Uterus (tissue), 4 donors: Measurements from ENCODE around the gene LRRC8A. TPM values are rescaled to one million over a fixed set of nuclear protein-coding genes. Genes with fewer than 3 reads are reported as not detected.
A peak's percentile ranks its signal among the peaks of the same experiment; 100 is the strongest.

Experiments used
- DNase-seq, 2 donors: peaks; one replicate each; pipeline ENCODE4 v3.0.0-alpha.2; 2019 to 2020
- H3K27ac ChIP-seq, 2 donors: fragments of 200-600 bp; sonication (generic); 1 replicate in 1 of 2; 2 replicates in 1 of 2; pipeline ENCODE4 v1.5.1; 2016 to 2018
- H3K27me3 ChIP-seq, 2 donors: fragments of 200-600 bp; sonication (generic); one replicate each; pipeline ENCODE4 v1.5.1; 2018 to 2019; ENCODE audit warnings: control low read depth in 1 of 2
- H3K36me3 ChIP-seq, 2 donors: fragments of 200-600 bp; sonication (generic); one replicate each; pipeline ENCODE4 v1.5.1; 2019; ENCODE audit warnings: control low read depth in 1 of 2
- H3K4me1 ChIP-seq, 2 donors: fragments of 200-600 bp; sonication (generic); one replicate each; pipeline ENCODE4 v1.5.1; 2018 to 2019; ENCODE audit warnings: control low read depth in 1 of 2
- H3K4me3 ChIP-seq, 2 donors: fragments of 200-600 bp; sonication (generic); 1 replicate in 1 of 2; 2 replicates in 1 of 2; pipeline ENCODE4 v1.5.1; 2018 to 2019; ENCODE audit warnings: mild to moderate bottlenecking in 1 of 2
- H3K9me3 ChIP-seq, 2 donors: fragments of 200-600 bp; sonication (generic); one replicate each; pipeline ENCODE4 v1.5.1; 2019; ENCODE audit warnings: control low read depth in 1 of 2
- POLR2A ChIP-seq, 2 donors: fragments of 450-650 bp; IDR thresholded peaks; one replicate each; pipeline ENCODE4 v1.6.1; 2016; ENCODE audit warnings: antibody characterized with exemption in 2 of 2, mild to moderate bottlenecking in 1 of 2, moderate library complexity in 1 of 2
- intact Hi-C: fragments of 100-400 bp; cut with DNase I; formaldehyde crosslinking; loops from one replicate; pipeline ENCODE4 v1.15.1; 2023; ENCODE audit warnings: low total_unique reads
- total RNA-seq, 4 donors: library from RNA; depleted of rRNA in 3 of 4; stranded (reverse); fragments of >200 nt in 3 of 4; gene quantifications; one replicate each; pipeline versions ENCODE4 v1.1.0 to v1.2.4, GENCODE V29; 2014 to 2023
- TF ChIP-seq, protein P1 (sequence below), 4 experiments: fragments of 200-600 bp in 2 of 4; fragments of 450-650 bp in 2 of 4; sonication (generic) in 2 of 4; IDR thresholded peaks; one replicate each; pipeline ENCODE4 v1.5.1; 2016 to 2019; ENCODE audit warnings: antibody characterized with exemption in 4 of 4, mild to moderate bottlenecking in 2 of 4, moderate library complexity in 1 of 4
- donor health status: DM: yes; HTN: yes; CAD: no.

Gene LRRC8A
- total RNA-seq, 4 donors from 2014 or later: 23.5 to 58.7 (median 30.8) TPM

DNA sequence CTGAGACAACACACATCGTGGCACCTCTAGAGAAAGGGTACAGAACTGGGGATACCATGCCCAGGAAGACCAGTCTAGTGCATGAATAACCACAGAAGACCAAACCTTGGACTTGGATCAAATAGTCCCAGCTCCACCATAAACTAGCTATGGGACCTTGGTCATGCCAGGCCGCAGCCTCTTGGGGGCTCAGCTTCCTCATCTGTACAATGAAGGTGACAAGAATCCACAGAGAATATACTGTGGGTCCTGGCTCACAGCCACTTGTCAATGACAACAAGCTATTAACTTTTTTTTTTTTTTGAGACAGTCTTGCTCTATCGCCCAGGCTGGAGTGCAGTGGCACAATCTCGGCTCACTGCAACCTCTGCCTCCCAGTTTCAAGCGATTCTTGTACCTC lies 4.1 kb upstream of the LRRC8A start:
- intact Hi-C loops: no loop called here
- Histone ChIP-seq H3K27me3 (no peaks in the 10 kb centered on the region), H3K9me3 (no peaks in the 10 kb centered on the region), H3K27ac (no peak overlapping the region), H3K4me3 (no peak overlapping the region), H3K4me1 (peaks cover 0 to 4% of the 10 kb centered on the region in 2 donors), H3K36me3 (no peaks in the 10 kb centered on the region)
- TF ChIP-seq, protein P1, sequence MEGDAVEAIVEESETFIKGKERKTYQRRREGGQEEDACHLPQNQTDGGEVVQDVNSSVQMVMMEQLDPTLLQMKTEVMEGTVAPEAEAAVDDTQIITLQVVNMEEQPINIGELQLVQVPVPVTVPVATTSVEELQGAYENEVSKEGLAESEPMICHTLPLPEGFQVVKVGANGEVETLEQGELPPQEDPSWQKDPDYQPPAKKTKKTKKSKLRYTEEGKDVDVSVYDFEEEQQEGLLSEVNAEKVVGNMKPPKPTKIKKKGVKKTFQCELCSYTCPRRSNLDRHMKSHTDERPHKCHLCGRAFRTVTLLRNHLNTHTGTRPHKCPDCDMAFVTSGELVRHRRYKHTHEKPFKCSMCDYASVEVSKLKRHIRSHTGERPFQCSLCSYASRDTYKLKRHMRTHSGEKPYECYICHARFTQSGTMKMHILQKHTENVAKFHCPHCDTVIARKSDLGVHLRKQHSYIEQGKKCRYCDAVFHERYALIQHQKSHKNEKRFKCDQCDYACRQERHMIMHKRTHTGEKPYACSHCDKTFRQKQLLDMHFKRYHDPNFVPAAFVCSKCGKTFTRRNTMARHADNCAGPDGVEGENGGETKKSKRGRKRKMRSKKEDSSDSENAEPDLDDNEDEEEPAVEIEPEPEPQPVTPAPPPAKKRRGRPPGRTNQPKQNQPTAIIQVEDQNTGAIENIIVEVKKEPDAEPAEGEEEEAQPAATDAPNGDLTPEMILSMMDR (IDR thresholded peaks at IDR 0.05): no peak
- no peak for TF ChIP-seq POLR2A (IDR thresholded peaks at IDR 0.05)
- no peak for DNase-seq

DNA sequence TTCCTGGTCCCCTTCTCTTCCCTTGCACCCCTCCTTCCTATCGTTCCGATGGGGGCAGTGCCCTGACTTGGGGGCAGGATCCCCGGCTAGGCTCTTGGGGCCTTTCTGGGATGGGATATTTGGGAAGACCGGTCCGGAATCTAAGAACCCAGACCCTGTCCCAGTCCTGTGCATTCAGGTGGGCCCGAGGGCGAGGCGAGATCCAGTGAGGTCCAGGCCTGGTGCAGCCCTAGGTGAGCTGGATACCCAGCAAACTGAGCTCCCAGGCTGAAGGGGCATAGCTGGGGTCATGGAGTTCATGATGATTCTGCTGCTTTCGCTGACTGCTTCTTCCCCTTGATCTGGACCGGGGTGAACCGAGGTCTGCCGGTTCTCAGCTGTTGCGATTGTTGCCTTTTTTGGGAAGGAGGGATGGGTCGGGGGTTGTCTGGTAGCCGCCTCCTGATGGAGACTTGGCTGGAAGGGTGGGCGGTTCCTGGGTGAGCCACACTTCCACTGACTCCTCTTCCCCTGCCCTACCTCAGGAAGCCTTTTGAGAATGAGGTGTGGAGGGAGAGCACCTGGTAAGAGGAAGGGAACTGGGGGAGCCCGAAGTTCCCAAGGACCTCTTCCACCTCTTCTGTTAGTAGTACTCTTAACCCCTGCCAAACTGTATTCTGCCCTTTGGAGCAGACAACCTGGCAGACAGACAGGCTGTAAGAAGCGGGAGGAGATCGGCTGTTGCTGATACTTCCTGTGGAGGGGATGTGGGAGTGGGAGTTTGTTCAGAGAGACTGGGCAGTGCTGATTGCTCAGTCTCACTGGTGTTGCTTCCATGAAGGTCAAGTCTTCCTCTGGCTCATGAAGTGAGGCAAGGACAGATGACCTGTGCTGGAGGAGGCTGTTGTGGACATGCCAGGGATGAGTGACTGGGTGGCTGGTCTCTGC lies 1.0 kb downstream of the LRRC8A start:
- DNase-seq: peak in 1 of 2 donors; percentile 39
- H3K27ac ChIP-seq: peak overlapping the region; percentile 96 to 98
- TF ChIP-seq POLR2A (IDR thresholded peaks at IDR 0.05): no peak
- TF ChIP-seq, protein P1 (IDR thresholded peaks at IDR 0.05): no peak
- no peaks in the 10 kb centered on the region for H3K27me3 ChIP-seq
- H3K36me3 ChIP-seq: no peaks in the 10 kb centered on the region
- no peaks in the 10 kb centered on the region for H3K9me3 ChIP-seq
- peak overlapping the region; percentile 73 to 83 for H3K4me3 ChIP-seq
- intact Hi-C loops: loop anchor here (5.0 kb wide), 1 partner anchor 39 kb away; the partner anchor contains the start of gene PHYHD1
- peaks cover 4 to 29% of the 10 kb centered on the region in 2 donors for H3K4me1 ChIP-seq

DNA sequence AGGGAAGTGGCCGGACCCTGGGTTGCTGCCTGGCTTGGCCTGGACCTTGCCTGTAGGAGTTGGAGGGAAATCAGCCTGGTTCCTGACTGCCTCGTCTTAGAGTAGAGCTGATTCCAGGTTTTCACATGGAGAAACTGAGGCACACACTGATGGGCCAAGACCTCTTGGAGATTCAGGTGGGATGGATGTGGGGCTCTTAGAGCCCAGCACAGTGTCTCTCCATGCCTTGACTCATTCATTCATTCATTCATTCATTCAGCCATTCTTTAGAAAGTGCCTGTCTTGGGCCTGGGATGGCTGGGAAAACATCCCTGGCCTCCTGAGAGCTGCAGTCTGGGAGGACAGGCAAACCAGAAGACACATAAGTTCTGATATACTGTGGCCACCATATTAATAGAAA lies 2.2 kb downstream of the LRRC8A start:
- no peak for TF ChIP-seq POLR2A (IDR thresholded peaks at IDR 0.05)
- TF ChIP-seq, protein P1 (IDR thresholded peaks at IDR 0.05): no peak
- Histone ChIP-seq H3K36me3 (no peaks in the 10 kb centered on the region), H3K27me3 (no peaks in the 10 kb centered on the region), H3K27ac (peak overlapping the region; percentile 96 to 98), H3K4me3 (no peak overlapping the region), H3K9me3 (no peaks in the 10 kb centered on the region), H3K4me1 (peaks cover 4 to 35% of the 10 kb centered on the region in 2 donors)
- intact Hi-C loops: loop anchor here (5.0 kb wide), 1 partner anchor 38 kb away; the partner anchor contains the start of gene PHYHD1
- no peak for DNase-seq

DNA sequence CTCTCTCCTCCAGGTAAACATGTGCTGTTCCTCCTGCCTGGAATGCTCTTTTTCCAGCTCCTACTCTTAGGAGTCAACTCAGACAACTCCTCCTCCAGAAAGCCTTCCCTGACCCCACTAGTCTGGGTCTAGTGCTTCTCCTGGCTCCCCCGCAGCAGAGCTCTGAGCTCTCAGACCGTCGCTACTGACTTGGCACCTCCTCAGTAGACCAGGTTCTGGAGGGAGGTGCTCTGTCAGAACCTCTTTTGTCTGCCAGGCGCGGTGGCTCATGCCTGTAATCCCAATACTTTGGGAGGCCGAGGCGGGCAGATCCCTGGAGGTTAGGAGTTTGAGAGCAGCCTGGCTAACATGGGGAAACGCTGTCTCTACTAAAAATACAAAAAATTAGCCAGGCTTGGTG lies 3.4 kb downstream of the LRRC8A start:
- TF ChIP-seq, protein P1 (IDR thresholded peaks at IDR 0.05): no peak
- no peak overlapping the region for H3K4me3 ChIP-seq
- H3K4me1 ChIP-seq: peaks cover 4 to 35% of the 10 kb centered on the region in 2 donors
- peak overlapping the region in 1 of 2 donors; percentile 96 for H3K27ac ChIP-seq
- no peak for DNase-seq
- no peaks in the 10 kb centered on the region for H3K36me3 ChIP-seq
- intact Hi-C loops: no loop called here
- H3K9me3 ChIP-seq: no peaks in the 10 kb centered on the region
- H3K27me3 ChIP-seq: no peaks in the 10 kb centered on the region

DNA sequence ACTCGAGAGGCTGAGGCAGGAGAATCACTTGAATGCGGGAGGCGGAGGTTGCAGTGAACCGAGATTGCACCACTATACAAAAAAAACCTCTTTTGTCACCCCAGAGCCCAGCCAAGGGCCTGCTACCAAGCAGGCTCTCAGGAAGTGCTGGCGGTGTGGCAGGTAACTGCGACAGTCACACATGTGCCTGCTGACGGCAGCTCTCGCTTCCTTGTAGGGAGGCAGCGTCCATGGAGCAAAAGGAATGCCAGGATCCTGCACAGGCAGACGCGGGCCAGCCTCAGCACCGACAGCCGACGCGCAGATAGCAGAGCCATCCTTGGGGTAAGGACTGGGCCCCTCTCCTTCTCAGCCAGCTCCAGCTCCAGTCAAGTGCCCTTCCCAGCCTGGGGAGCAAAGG lies 3.9 kb downstream of the LRRC8A start:
- H3K4me1 ChIP-seq: peaks cover under 1 to 35% of the 10 kb centered on the region in 2 donors
- H3K27ac ChIP-seq: peak overlapping the region in 1 of 2 donors; percentile 96

More for the DNA sequence above, 3.9 kb downstream of the LRRC8A start:
- intact Hi-C loops: no loop called here
- DNase-seq: no peak
- Histone ChIP-seq H3K4me3 (no peak overlapping the region), H3K9me3 (no peaks in the 10 kb centered on the region), H3K27me3 (no peaks in the 10 kb centered on the region), H3K36me3 (no peaks in the 10 kb centered on the region)
- TF ChIP-seq POLR2A (IDR thresholded peaks at IDR 0.05): no peak
- TF ChIP-seq, protein P1 (IDR thresholded peaks at IDR 0.05): no peak
